ENCODE measurements around the gene ZFYVE9.
A peak's percentile ranks its signal among the peaks of the same experiment; 100 is the strongest.

ZFYVE9 gene

DNA sequence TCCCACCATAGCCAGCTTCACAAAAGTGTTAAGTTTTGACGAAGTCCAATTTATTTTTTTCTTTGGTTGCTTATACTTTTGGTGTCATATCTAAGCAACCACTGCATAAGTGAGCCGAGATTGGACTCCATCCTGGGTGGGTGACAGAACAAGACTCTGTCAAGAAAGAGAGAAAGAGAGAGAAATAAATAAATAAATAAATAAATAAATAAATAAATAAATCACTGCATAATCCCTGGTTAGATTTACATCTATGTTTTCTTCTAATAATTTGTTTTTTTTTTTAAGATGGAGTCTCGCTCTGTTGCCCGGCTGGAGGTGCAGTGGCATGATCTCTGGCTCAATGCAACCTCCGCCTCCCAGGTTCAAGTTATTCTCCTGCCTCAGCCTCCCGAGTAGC lies 18.3 kb upstream of the ZFYVE9 start:
- no peaks in the 10 kb centered on the region for H3K9me3 ChIP-seq (replicated peaks; ENCODE audit: insufficient read depth, low read length)
- H3K4me3 ChIP-seq (ENCODE audit: low read length), result no peak overlapping the region
- no peak overlapping the region for H3K27ac ChIP-seq (ENCODE audit: low read length)
- H3K4me1 ChIP-seq (ENCODE audit: low read length), result no peaks in the 10 kb centered on the region
- H3F3A ChIP-seq (ENCODE audit: insufficient read depth, low read length), result no peaks in the 10 kb centered on the region
- no peaks in the 10 kb centered on the region for H4K20me1 ChIP-seq (ENCODE audit: insufficient read depth, low read length)
- DNase-seq, result no peak
- H3K4me2 ChIP-seq (ENCODE audit: low read depth, low read length), result no peak overlapping the region
- TF ChIP-seq, protein P1, sequence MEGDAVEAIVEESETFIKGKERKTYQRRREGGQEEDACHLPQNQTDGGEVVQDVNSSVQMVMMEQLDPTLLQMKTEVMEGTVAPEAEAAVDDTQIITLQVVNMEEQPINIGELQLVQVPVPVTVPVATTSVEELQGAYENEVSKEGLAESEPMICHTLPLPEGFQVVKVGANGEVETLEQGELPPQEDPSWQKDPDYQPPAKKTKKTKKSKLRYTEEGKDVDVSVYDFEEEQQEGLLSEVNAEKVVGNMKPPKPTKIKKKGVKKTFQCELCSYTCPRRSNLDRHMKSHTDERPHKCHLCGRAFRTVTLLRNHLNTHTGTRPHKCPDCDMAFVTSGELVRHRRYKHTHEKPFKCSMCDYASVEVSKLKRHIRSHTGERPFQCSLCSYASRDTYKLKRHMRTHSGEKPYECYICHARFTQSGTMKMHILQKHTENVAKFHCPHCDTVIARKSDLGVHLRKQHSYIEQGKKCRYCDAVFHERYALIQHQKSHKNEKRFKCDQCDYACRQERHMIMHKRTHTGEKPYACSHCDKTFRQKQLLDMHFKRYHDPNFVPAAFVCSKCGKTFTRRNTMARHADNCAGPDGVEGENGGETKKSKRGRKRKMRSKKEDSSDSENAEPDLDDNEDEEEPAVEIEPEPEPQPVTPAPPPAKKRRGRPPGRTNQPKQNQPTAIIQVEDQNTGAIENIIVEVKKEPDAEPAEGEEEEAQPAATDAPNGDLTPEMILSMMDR (IDR thresholded peaks at IDR 0.05; ENCODE audit: low read length), result no peak
- TF ChIP-seq EZH2 (optimal IDR thresholded peaks at IDR 0.05; ENCODE audit: low read depth, low read length) (no peak), EZH2phosphoT487 (IDR thresholded peaks at IDR 0.05; ENCODE audit: low read length) (no peak)
- no peak overlapping the region for H3K9ac ChIP-seq (ENCODE audit: low read length)
- no peaks in the 10 kb centered on the region for H3K36me3 ChIP-seq (replicated peaks; ENCODE audit: insufficient read depth, low read length)
- H2AFZ ChIP-seq (ENCODE audit: low read length), result no peak overlapping the region
- H3K79me2 ChIP-seq (ENCODE audit: low read length), result no peaks in the 10 kb centered on the region
- H3K27me3 ChIP-seq (replicated peaks; ENCODE audit: insufficient read depth, low read length), result no peaks in the 10 kb centered on the region
- H3K9me2 ChIP-seq (replicated peaks; ENCODE audit: insufficient read depth, low read length), result no peaks in the 10 kb centered on the region

DNA sequence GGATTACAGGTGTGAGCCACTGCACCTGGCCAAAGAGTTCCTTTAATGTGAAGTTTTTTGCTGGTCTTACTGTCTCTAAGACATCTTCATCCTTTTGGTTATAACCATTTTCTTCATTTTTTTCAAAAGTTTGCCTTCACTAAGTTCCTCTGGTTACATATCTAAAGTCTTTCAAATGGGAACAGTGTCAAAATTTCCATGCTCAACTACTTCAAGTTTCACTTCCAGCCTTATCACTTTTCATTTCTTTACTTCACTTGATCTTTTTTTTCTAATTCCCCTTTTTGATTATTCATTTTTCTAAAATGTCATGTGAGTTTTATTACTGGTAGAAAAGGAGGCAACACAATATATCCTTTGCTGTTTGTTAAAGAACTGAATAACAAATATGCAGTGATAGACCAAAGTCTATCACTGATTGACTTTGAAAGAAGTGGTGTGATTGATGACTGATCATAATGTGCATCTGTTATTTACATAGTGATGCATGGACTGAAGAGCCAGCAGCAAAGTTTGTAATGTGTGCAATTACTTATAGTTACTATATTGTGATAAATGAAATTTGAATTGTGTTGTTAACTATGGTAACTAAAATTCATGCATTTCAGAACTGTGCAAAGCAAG lies 16.0 kb upstream of the ZFYVE9 start:
- no peaks in the 10 kb centered on the region for H3K9me3 ChIP-seq (replicated peaks; ENCODE audit: insufficient read depth, low read length)
- H3K27ac ChIP-seq (ENCODE audit: low read length), result no peak overlapping the region
- TF ChIP-seq EZH2 (optimal IDR thresholded peaks at IDR 0.05; ENCODE audit: low read depth, low read length) (no peak), EZH2phosphoT487 (IDR thresholded peaks at IDR 0.05; ENCODE audit: low read length) (no peak)
- TF ChIP-seq, protein P1 (IDR thresholded peaks at IDR 0.05; ENCODE audit: low read length), result no peak
- H3K36me3 ChIP-seq (replicated peaks; ENCODE audit: insufficient read depth, low read length), result no peaks in the 10 kb centered on the region
- no peaks in the 10 kb centered on the region for H3K27me3 ChIP-seq (replicated peaks; ENCODE audit: insufficient read depth, low read length)
- H3K4me3 ChIP-seq (ENCODE audit: low read length), result no peak overlapping the region
- no peak for DNase-seq
- no peaks in the 10 kb centered on the region for H4K20me1 ChIP-seq (ENCODE audit: insufficient read depth, low read length)
- no peaks in the 10 kb centered on the region for H3K4me1 ChIP-seq (ENCODE audit: low read length)
- H3K4me2 ChIP-seq (ENCODE audit: low read depth, low read length), result no peak overlapping the region
- no peaks in the 10 kb centered on the region for H3K9me2 ChIP-seq (replicated peaks; ENCODE audit: insufficient read depth, low read length)
- no peaks in the 10 kb centered on the region for H3F3A ChIP-seq (ENCODE audit: insufficient read depth, low read length)
- no peaks in the 10 kb centered on the region for H3K79me2 ChIP-seq (ENCODE audit: low read length)
- H2AFZ ChIP-seq (ENCODE audit: low read length), result no peak overlapping the region
- H3K9ac ChIP-seq (ENCODE audit: low read length), result no peak overlapping the region

DNA sequence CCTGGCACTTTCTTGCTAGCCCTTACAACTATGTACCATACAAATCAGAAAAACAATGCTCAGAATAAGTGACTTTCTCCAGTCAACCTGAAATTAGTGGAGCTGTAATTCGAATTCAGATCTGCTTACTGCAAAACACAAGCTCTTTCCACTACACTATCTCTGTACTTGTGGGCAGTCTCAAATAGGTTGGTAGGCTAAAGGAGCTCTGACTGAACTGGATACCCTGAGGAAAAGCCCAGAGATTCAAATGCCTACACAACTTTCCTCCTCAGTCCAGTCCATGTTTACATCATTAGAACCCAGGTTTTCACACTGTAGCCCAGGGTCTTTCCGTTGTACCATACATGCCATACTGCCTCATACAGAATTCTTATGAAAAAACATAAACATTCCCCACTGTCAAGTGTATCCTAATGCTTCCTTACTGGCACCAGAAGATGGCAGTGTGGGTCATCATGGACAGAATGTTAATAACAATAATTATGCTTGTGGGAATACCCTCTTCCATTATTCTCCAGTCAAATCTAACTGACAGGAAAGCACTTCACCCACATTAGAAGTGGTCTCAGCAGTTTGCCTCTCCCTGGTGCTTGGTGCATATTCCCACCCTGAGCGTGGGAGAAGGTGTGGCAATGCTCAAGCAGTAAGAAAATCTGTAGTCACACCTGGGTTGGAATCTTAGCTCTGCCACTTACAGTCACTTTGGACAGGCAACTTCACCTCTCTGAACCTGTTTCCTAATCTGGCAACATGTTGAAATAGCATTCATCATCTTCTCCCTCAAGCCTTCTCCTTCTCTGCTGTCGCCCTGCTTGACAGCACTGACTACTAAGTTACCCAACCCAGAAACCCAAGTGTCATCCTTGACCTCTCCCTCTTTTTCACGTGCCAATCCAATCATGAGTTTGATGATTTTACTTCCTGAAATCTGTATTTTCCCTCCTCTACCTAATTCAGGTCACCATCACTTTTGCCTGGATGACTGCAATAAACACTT lies 14.4 kb upstream of the ZFYVE9 start:
- no peaks in the 10 kb centered on the region for H3K4me1 ChIP-seq (ENCODE audit: low read length)
- no peaks in the 10 kb centered on the region for H4K20me1 ChIP-seq (ENCODE audit: insufficient read depth, low read length)
- H3F3A ChIP-seq (ENCODE audit: insufficient read depth, low read length), result no peaks in the 10 kb centered on the region
- no peak for TF ChIP-seq EZH2 (optimal IDR thresholded peaks at IDR 0.05; ENCODE audit: low read depth, low read length)
- TF ChIP-seq, protein P1 (IDR thresholded peaks at IDR 0.05; ENCODE audit: low read length), result peak; percentile 74
- H3K4me3 ChIP-seq (ENCODE audit: low read length), result no peak overlapping the region
- no peak overlapping the region for H3K9ac ChIP-seq (ENCODE audit: low read length)
- no peaks in the 10 kb centered on the region for H3K9me3 ChIP-seq (replicated peaks; ENCODE audit: insufficient read depth, low read length)
- no peak overlapping the region for H3K4me2 ChIP-seq (ENCODE audit: low read depth, low read length)
- no peaks in the 10 kb centered on the region for H3K9me2 ChIP-seq (replicated peaks; ENCODE audit: insufficient read depth, low read length)
- no peaks in the 10 kb centered on the region for H3K79me2 ChIP-seq (ENCODE audit: low read length)
- no peaks in the 10 kb centered on the region for H3K36me3 ChIP-seq (replicated peaks; ENCODE audit: insufficient read depth, low read length)
- no peak overlapping the region for H2AFZ ChIP-seq (ENCODE audit: low read length)
- H3K27me3 ChIP-seq (replicated peaks; ENCODE audit: insufficient read depth, low read length), result no peaks in the 10 kb centered on the region
- DNase-seq, result peak; percentile 46
- no peak overlapping the region for H3K27ac ChIP-seq (ENCODE audit: low read length)

Measured in MM.1S (cell line).